HG03439 (cell line): Measurements from ENCODE around the gene COL13A1.

Experiments
- ATAC-seq: cut with Tn5 transposase; IDR thresholded peaks from one replicate; pipeline ENCODE4 v1.9.1; 2021; ENCODE audit warnings: mild to moderate bottlenecking, moderate library complexity; ENCODE audit not compliant: unreplicated experiment

COL13A1 gene

GRCh38 chr10:69883310-69884023 is 81.8 kb downstream of the COL13A1 start:
- no peak for ATAC-seq

GRCh38 chr10:69884024-69884367 is 82.3 kb downstream of the COL13A1 start:
- no peak for ATAC-seq

- no peak for ATAC-seq
Measured at GRCh38 chr10:69884686-69885085, 83.0 kb downstream of the COL13A1 start.

- no peak for ATAC-seq
Measured at GRCh38 chr10:69885379-69886013, 83.8 kb downstream of the COL13A1 start.

- ATAC-seq, result no peak
Measured at GRCh38 chr10:69888882-69889584, 87.3 kb downstream of the COL13A1 start.

- no peak for ATAC-seq
Measured at GRCh38 chr10:69890065-69890847, 88.5 kb downstream of the COL13A1 start.

- no peak for ATAC-seq
Measured at GRCh38 chr10:69891057-69891617, 89.4 kb downstream of the COL13A1 start.

GRCh38 chr10:69892406-69892805 is 90.7 kb downstream of the COL13A1 start:
- no peak for ATAC-seq

GRCh38 chr10:69892816-69893215 is 91.1 kb downstream of the COL13A1 start:
- no peak for ATAC-seq

- no peak for ATAC-seq
Measured at GRCh38 chr10:69893271-69893900, 91.7 kb downstream of the COL13A1 start.

GRCh38 chr10:69894156-69894555 is 92.5 kb downstream of the COL13A1 start:
- no peak for ATAC-seq

- no peak for ATAC-seq
Measured at GRCh38 chr10:69895759-69896158, 94.1 kb downstream of the COL13A1 start.

GRCh38 chr10:69896606-69897231 is 95.0 kb downstream of the COL13A1 start:
- ATAC-seq, result no peak

- ATAC-seq, result no peak
Measured at GRCh38 chr10:69897432-69897831, 95.7 kb downstream of the COL13A1 start.

GRCh38 chr10:69897999-69898398 is 96.3 kb downstream of the COL13A1 start:
- no peak for ATAC-seq

- ATAC-seq, result no peak
Measured at GRCh38 chr10:69898524-69898923, 96.8 kb downstream of the COL13A1 start.

- ATAC-seq, result no peak
Measured at GRCh38 chr10:69898941-69899340, 97.2 kb downstream of the COL13A1 start.

- no peak for ATAC-seq
Measured at GRCh38 chr10:69899727-69900595, 98.3 kb downstream of the COL13A1 start.

GRCh38 chr10:69901022-69901421 is 99.3 kb downstream of the COL13A1 start:
- no peak for ATAC-seq
